22Rv1 (cell line): ENCODE results near the gene LYZL2.

Experiments used
- ZFX ChIP-seq: fragments of 450-650 bp; IDR thresholded peaks from 2 replicates; pipeline ENCODE4 v1.6.1; 2017; ENCODE audit warnings: antibody characterized with exemption, borderline replicate concordance
- TF ChIP-seq, protein P1 (sequence below): fragments of 450-650 bp; IDR thresholded peaks from 2 replicates; pipeline ENCODE4 v1.5.1; 2017; ENCODE audit warnings: mild to moderate bottlenecking

DNA sequence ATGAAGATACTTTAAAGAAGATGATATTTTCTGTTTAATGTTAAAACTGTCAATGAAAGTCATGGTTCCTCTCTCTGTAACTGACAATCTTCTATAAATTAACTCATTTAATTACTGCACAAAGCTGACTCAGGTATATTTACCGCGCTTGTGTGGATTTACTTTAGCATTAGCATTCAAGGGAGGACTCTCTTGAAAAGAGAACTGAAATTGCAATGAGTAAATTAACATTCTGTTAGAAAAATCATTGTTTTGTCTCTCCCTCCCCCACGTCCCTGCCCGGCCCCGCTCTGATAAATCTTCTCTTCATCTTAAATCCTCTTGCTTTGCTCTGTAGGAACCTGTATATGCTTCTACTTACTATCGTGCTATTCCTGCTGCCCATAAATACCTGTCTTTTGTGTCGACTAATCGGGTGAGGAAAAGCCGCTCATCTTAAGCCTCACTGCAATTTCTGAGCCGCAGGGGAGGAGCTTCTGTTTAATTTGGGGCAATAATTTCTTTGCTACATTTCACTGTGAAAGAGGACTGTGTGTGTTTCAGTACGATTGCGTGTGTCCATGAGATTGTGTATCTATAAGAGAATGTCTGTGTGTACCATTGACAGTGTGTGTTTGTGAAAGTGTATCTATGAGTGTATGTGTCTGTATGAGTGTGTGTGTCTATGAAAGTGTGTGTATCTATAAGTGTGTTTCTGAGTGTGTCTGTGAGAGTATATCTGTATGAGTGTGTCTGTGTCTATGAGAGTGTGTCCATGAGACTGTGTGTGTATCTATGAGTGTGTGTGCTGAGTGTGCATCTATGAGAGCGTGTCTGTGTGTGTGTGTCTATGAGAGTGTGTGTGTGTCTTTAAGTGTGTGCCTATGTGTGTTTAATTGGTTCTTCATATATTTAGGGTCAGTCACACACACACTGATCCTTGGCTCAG is 46.5 kb upstream of the LYZL2 start:
- TF ChIP-seq, protein P1, sequence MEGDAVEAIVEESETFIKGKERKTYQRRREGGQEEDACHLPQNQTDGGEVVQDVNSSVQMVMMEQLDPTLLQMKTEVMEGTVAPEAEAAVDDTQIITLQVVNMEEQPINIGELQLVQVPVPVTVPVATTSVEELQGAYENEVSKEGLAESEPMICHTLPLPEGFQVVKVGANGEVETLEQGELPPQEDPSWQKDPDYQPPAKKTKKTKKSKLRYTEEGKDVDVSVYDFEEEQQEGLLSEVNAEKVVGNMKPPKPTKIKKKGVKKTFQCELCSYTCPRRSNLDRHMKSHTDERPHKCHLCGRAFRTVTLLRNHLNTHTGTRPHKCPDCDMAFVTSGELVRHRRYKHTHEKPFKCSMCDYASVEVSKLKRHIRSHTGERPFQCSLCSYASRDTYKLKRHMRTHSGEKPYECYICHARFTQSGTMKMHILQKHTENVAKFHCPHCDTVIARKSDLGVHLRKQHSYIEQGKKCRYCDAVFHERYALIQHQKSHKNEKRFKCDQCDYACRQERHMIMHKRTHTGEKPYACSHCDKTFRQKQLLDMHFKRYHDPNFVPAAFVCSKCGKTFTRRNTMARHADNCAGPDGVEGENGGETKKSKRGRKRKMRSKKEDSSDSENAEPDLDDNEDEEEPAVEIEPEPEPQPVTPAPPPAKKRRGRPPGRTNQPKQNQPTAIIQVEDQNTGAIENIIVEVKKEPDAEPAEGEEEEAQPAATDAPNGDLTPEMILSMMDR, result no peak
- TF ChIP-seq ZFX, result no peak
